Measurements from ENCODE around the gene IQSEC1.

Gene IQSEC1

GRCh38 chr3:12898965-12899755 lies 174.1 kb downstream of the IQSEC1 start:
- no peak for DNase-seq (ENCODE audit: low read depth in 1 of 2, low spot score in 1 of 2)

- DNase-seq (ENCODE audit: low read depth in 1 of 2, low spot score in 1 of 2): no peak
These were observed 174.8 kb downstream of the IQSEC1 start for GRCh38 chr3:12898290-12898964.

GRCh38 chr3:12897381-12898289 lies 175.6 kb downstream of the IQSEC1 start:
- DNase-seq (ENCODE audit: low read depth in 1 of 2, low spot score in 1 of 2): no peak

GRCh38 chr3:12896063-12896985 lies 176.9 kb downstream of the IQSEC1 start:
- no peak for DNase-seq (ENCODE audit: low read depth in 1 of 2, low spot score in 1 of 2)

- no peak for DNase-seq (ENCODE audit: low read depth in 1 of 2, low spot score in 1 of 2)
These were observed 177.7 kb downstream of the IQSEC1 start for GRCh38 chr3:12895391-12896062.

- DNase-seq (ENCODE audit: low read depth in 1 of 2, low spot score in 1 of 2): no peak
These were observed 178.6 kb downstream of the IQSEC1 start for GRCh38 chr3:12894629-12895028.

- no peak for DNase-seq (ENCODE audit: low read depth in 1 of 2, low spot score in 1 of 2)
These were observed 179.4 kb downstream of the IQSEC1 start for GRCh38 chr3:12893852-12894251.

- no peak for DNase-seq (ENCODE audit: low read depth in 1 of 2, low spot score in 1 of 2)
These were observed 180.0 kb downstream of the IQSEC1 start for GRCh38 chr3:12893247-12893646.

GRCh38 chr3:12892840-12893189 lies 180.4 kb downstream of the IQSEC1 start:
- DNase-seq (ENCODE audit: low read depth in 1 of 2, low spot score in 1 of 2): no peak

GRCh38 chr3:12891985-12892839 lies 181.0 kb downstream of the IQSEC1 start:
- DNase-seq (ENCODE audit: low read depth in 1 of 2, low spot score in 1 of 2): peak; percentile 32 to 37

- DNase-seq (ENCODE audit: low read depth in 1 of 2, low spot score in 1 of 2): no peak
These were observed 181.7 kb downstream of the IQSEC1 start for GRCh38 chr3:12891391-12891984.

- no peak for DNase-seq (ENCODE audit: low read depth in 1 of 2, low spot score in 1 of 2)
These were observed 182.4 kb downstream of the IQSEC1 start for GRCh38 chr3:12890610-12891390.

- DNase-seq (ENCODE audit: low read depth in 1 of 2, low spot score in 1 of 2): no peak
These were observed 186.5 kb downstream of the IQSEC1 start for GRCh38 chr3:12886736-12887135.

GRCh38 chr3:12886106-12886679 lies 187.0 kb downstream of the IQSEC1 start:
- no peak for DNase-seq (ENCODE audit: low read depth in 1 of 2, low spot score in 1 of 2)

- DNase-seq (ENCODE audit: low read depth in 1 of 2, low spot score in 1 of 2): no peak
These were observed 187.7 kb downstream of the IQSEC1 start for GRCh38 chr3:12885583-12885930.

- no peak for DNase-seq (ENCODE audit: low read depth in 1 of 2, low spot score in 1 of 2)
These were observed 188.2 kb downstream of the IQSEC1 start for GRCh38 chr3:12884790-12885582.

GRCh38 chr3:12884186-12884680 lies 189.0 kb downstream of the IQSEC1 start:
- DNase-seq (ENCODE audit: low read depth in 1 of 2, low spot score in 1 of 2): no peak
